ENCODE results near the gene VANGL1. TPM values are rescaled to one million over a fixed set of nuclear protein-coding genes. Genes with fewer than 3 reads are reported as not detected.

The VANGL1 gene
- total and polyA plus RNA-seq, 12 donors, result 2.0 to 19.1 (median 10.6) TPM

DNA sequence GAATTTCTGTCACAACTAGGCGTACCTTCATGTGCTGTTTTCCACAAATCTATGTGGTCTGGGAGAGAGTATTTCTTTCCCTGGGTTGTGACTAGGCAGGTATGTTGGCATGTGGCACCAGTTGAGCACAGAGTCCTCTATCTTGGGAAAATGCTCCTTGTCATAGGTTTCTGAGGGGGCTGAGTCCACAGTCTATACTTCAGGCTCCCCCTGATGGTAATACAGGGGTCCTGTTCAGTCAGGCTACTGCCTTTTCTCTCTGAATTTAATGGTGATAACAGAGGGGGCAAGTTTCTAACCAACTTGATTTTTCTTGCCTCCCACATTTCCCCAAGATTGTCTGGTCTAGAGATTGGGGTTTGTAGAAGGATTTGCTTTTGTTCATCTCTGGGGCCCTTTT lies 35.8 kb downstream of the VANGL1 start:
- no peak for DNase-seq
- Histone ChIP-seq H3K27ac (no peak overlapping the region), H3K27me3 (no peaks in the 10 kb centered on the region), H3K36me3 (replicated peaks in 1 of 2) (no peaks in the 10 kb centered on the region), H3K9me3 (replicated peaks in 1 of 3) (no peaks in the 10 kb centered on the region), H3K4me1 (replicated peaks in 1 of 2) (peaks cover 2 to 5% of the 10 kb centered on the region in 2 donors), H3K4me3 (no peak overlapping the region)
- TF ChIP-seq, protein P1, sequence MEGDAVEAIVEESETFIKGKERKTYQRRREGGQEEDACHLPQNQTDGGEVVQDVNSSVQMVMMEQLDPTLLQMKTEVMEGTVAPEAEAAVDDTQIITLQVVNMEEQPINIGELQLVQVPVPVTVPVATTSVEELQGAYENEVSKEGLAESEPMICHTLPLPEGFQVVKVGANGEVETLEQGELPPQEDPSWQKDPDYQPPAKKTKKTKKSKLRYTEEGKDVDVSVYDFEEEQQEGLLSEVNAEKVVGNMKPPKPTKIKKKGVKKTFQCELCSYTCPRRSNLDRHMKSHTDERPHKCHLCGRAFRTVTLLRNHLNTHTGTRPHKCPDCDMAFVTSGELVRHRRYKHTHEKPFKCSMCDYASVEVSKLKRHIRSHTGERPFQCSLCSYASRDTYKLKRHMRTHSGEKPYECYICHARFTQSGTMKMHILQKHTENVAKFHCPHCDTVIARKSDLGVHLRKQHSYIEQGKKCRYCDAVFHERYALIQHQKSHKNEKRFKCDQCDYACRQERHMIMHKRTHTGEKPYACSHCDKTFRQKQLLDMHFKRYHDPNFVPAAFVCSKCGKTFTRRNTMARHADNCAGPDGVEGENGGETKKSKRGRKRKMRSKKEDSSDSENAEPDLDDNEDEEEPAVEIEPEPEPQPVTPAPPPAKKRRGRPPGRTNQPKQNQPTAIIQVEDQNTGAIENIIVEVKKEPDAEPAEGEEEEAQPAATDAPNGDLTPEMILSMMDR (IDR thresholded peaks at IDR 0.05), result no peak
- TF ChIP-seq POLR2A (IDR thresholded peaks at IDR 0.05), result no peak
- 98 to 100% (median 100%) methylated on average over 1 of the region's 1 CpG for WGBS, 4 donors
- intact Hi-C loops (cut with DNase I), result no loop called here

DNA sequence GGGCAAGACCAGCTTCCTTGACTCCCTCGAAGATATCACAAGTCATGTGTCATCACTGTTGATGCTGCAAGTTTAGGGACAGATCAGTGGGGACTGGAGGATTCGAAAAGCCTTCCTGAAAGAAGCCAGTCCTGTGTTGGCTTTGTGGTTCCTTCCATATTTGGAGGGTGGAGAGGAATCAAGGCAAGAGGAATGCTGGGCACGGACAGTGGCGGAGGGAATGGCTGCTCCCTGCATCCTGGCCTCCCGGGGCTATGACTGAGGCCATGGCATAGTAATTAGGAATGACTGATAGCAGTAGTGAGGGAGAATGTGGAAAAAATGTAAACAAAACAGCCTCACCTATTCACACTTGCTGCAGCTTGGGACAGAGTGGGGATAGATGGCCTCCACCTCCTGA lies 36.4 kb downstream of the VANGL1 start:
- Histone ChIP-seq H3K27me3 (no peaks in the 10 kb centered on the region), H3K4me1 (replicated peaks in 1 of 2) (peaks cover 2 to 5% of the 10 kb centered on the region in 2 donors), H3K9me3 (replicated peaks in 1 of 3) (no peaks in the 10 kb centered on the region), H3K36me3 (replicated peaks in 1 of 2) (no peaks in the 10 kb centered on the region), H3K27ac (no peak overlapping the region), H3K4me3 (no peak overlapping the region)
- no peak for TF ChIP-seq POLR2A (IDR thresholded peaks at IDR 0.05)
- TF ChIP-seq, protein P1 (IDR thresholded peaks at IDR 0.05), result no peak
- intact Hi-C loops (cut with DNase I), result no loop called here
- no peak for DNase-seq
- WGBS, 4 donors, result 73 to 88% (median 78%) methylated on average over 5 of the region's 5 CpGs

GRCh38 chr1:115679141-115679611 lies 37.4 kb downstream of the VANGL1 start:
- Histone ChIP-seq H3K27ac (peak overlapping the region in 1 of 5 donors; percentile 68), H3K4me3 (no peak overlapping the region), H3K4me1 (replicated peaks in 1 of 2) (peaks cover 2 to 5% of the 10 kb centered on the region in 2 donors), H3K36me3 (replicated peaks in 1 of 2) (no peaks in the 10 kb centered on the region), H3K9me3 (replicated peaks in 1 of 3) (no peaks in the 10 kb centered on the region), H3K27me3 (no peaks in the 10 kb centered on the region)
- DNase-seq, result peak; percentile 40 to 77 (median 66)
- no peak for TF ChIP-seq POLR2A (IDR thresholded peaks at IDR 0.05)
- intact Hi-C loops (cut with DNase I), result no loop called here
- WGBS, 4 donors, result 41 to 56% (median 51%) methylated on average over 3 to 8 of the region's 8 CpGs

DNA sequence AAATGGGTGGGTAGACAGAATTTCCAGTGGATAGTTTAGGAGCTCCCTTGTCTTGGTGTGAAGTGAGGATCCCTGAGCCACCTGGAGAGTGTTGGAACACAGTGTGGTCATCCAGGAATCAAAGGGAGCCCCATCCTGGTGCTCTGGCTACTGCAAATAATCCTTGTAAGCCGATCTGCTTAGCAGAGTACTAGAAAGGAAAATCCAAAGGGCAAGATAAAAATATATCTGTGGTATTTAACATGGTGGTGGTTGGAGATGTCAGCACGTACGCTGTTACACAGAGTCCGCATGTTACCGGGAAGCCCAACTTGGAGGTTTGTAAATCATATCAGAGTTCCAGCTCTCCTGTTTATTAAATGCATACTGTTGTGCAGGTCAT lies 39.0 kb downstream of the VANGL1 start:
- H3K9me3 ChIP-seq (replicated peaks in 1 of 3), result no peaks in the 10 kb centered on the region
- DNase-seq, result no peak
- H3K4me1 ChIP-seq (replicated peaks in 1 of 2), result peaks cover 2 to 5% of the 10 kb centered on the region in 2 donors
- WGBS, 4 donors, result 95 to 99% (median 97%) methylated on average over 5 of the region's 5 CpGs
- no peak overlapping the region for H3K4me3 ChIP-seq
- H3K27me3 ChIP-seq, result no peaks in the 10 kb centered on the region
- intact Hi-C loops (cut with DNase I), result no loop called here
- TF ChIP-seq POLR2A (IDR thresholded peaks at IDR 0.05), result no peak
- TF ChIP-seq, protein P1 (IDR thresholded peaks at IDR 0.05), result no peak
- no peak overlapping the region for H3K27ac ChIP-seq
- H3K36me3 ChIP-seq (replicated peaks in 1 of 2), result peaks cover 0 to 14% of the 10 kb centered on the region in 2 donors

GRCh38 chr1:115682792-115683191 lies 41.0 kb downstream of the VANGL1 start:
- intact Hi-C loops (cut with DNase I), result no loop called here
- Histone ChIP-seq H3K4me1 (replicated peaks in 1 of 2) (peaks cover 2 to 5% of the 10 kb centered on the region in 2 donors), H3K36me3 (replicated peaks in 1 of 2) (peaks cover 0 to 14% of the 10 kb centered on the region in 2 donors)

More at GRCh38 chr1:115682792-115683191, 41.0 kb downstream of the VANGL1 start:
- H3K27ac ChIP-seq, result no peak overlapping the region
- no peaks in the 10 kb centered on the region for H3K27me3 ChIP-seq
- 97 to 98% (median 97%) methylated on average over 4 of the region's 4 CpGs for WGBS, 4 donors
- DNase-seq, result no peak
- TF ChIP-seq POLR2A (IDR thresholded peaks at IDR 0.05), result no peak
- TF ChIP-seq, protein P1 (IDR thresholded peaks at IDR 0.05), result no peak
- no peak overlapping the region for H3K4me3 ChIP-seq
- no peaks in the 10 kb centered on the region for H3K9me3 ChIP-seq (replicated peaks in 1 of 3)

Measured in adrenal gland (tissue), 12 donors.